SH-SY5Y (cell line): Measurements from ENCODE around the gene CD58.

Source experiments
- GATA2 ChIP-seq: IDR thresholded peaks from 2 replicates; pipeline ENCODE4 v1.6.1; 2011; ENCODE audit warnings: mild to moderate bottlenecking, low read depth, low read length
- GATA3 ChIP-seq: IDR thresholded peaks from 2 replicates; pipeline ENCODE4 v1.6.1; 2011; ENCODE audit warnings: low read depth, mild to moderate bottlenecking, low read length, moderate library complexity

CD58 gene

DNA sequence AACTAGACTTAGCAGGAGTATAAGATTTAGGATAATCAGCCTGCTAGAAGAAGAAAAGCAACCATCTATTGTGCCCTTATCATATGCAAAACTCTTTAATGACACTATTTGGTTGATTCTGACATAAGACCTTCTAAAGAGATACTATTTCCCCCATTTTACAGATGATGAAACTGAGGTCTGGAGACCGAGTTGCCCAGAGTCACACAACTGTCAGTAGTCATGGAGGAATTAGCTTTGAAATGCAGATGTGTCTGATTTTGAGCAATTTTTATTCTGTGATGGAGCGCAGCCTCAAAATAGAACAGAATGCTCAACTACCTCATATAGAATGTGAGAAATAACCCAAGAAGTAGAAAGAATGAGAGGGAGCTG lies 69.0 kb downstream of the CD58 start:
- TF ChIP-seq GATA2 (no peak), GATA3 (no peak)

GRCh38 chr1:116501125-116501869 lies 69.5 kb downstream of the CD58 start:
- no peak for TF ChIP-seq GATA3
- no peak for TF ChIP-seq GATA2

- TF ChIP-seq GATA2 (no peak), GATA3 (no peak)
These were observed 71.8 kb downstream of the CD58 start for GRCh38 chr1:116498789-116499628.

- TF ChIP-seq GATA3, result no peak
- no peak for TF ChIP-seq GATA2
These were observed 73.2 kb downstream of the CD58 start for GRCh38 chr1:116497656-116498055.

- TF ChIP-seq GATA2 (no peak), GATA3 (no peak)
These were observed 73.9 kb downstream of the CD58 start for GRCh38 chr1:116496898-116497297.

DNA sequence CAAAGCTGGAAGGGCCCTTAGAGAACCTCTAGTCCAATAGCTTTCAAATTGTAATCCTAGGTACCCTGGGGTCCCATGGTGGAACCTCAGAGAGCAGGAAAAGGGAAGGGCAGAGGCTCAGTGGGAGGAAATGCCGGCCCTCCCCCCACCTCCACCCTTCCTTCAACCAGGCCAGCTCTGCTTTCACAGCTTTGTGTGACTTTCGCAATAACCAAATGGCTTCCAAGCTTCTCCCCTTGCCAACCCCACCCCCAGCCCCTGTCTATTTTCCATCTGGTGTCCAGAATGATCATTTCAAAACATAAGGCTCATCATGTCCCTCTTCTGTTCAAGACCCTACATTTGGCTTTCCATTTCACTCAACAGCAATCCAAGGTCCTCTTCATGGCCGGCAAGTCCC lies 74.4 kb downstream of the CD58 start:
- TF ChIP-seq GATA2 (no peak), GATA3 (no peak)

GRCh38 chr1:116495535-116495934 lies 75.3 kb downstream of the CD58 start:
- TF ChIP-seq GATA2 (no peak), GATA3 (no peak)

GRCh38 chr1:116494745-116495144 lies 76.1 kb downstream of the CD58 start:
- no peak for TF ChIP-seq GATA2
- TF ChIP-seq GATA3, result no peak

DNA sequence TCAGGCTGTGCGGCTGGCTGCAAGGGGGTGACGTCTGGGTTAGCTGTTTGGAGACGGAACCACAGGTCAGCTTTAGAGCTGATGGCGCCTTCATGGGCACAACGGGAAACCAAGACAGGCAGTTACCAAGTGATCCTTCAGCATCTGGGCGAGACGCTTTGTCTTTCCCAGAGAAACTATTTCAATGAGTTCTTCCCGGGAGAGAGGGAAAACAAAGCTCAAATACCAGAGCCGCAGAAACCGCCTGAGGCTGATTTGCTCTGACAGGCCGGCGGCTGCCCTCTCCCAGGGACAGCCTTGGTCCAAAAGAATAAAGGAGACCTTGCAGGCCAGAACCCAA lies 76.5 kb downstream of the CD58 start:
- no peak for TF ChIP-seq GATA3
- no peak for TF ChIP-seq GATA2

DNA sequence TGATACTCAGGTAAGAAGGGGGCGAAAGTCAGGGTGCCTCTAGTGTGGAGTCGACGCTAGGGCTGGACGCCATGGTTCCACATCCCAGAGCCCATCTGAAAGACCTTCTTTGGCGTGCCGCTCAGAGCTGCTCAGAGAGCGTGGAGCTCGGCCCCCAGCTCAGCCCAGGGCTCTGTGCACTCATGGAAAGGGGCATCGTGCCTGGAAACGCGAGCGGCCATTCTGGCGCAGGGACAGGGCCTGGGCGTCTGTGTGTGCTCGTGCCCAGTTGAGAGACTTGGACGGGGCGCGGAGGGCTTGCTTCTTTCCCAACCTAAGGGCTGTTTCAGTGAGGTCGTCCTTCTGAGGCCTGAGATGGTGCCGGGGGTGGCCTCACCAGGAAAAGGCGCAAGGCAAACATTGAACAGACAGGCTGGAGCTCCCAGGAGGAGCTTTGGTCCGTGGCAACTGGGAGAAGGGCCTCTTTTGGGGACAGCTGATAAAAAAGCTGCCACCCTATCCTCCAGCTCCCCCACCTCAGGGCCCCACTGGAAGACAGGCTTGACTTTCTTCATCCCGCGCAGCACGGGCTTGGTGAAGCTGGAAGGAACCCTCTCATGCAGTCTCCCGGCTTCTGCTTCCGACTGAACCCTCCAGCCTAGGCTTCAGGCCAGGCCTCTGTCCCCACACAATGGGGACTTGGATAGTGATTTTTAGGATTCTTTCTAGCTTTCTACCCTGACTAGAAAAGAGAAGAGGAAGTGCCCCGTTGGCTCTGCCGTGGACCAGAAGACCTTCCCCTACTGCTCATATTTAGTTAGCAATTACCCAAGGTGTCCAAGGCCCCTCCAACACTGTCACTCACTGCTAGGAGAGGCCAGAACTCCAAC lies 77.1 kb downstream of the CD58 start:
- TF ChIP-seq GATA3 (no peak), GATA2 (no peak)

GRCh38 chr1:116493036-116493435 lies 77.8 kb downstream of the CD58 start:
- TF ChIP-seq GATA2 (no peak), GATA3 (no peak)

DNA sequence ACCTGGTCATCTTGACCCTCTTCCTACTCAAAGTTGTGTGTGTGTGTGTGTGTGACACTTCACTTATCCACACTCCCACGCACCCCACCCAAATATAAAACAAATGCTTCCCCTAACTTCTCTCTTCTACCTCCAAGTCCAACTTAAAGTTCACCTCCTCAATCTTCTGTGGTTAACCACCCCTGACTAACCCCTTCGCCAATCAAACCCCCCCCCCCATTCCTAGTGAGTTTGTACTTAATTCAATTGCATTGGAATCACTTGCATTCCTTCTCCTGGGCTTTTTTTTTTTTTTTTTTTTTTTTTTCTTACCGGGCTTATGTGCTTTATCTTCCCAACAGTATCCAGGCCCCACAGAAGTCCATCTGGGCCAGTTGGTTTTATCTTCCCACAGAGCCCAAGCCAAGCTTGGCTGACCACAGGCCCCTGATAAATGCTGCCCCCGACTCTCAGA lies 78.4 kb downstream of the CD58 start:
- no peak for TF ChIP-seq GATA2
- TF ChIP-seq GATA3, result no peak

GRCh38 chr1:116491700-116492357 lies 79.0 kb downstream of the CD58 start:
- TF ChIP-seq GATA2 (no peak), GATA3 (no peak)

DNA sequence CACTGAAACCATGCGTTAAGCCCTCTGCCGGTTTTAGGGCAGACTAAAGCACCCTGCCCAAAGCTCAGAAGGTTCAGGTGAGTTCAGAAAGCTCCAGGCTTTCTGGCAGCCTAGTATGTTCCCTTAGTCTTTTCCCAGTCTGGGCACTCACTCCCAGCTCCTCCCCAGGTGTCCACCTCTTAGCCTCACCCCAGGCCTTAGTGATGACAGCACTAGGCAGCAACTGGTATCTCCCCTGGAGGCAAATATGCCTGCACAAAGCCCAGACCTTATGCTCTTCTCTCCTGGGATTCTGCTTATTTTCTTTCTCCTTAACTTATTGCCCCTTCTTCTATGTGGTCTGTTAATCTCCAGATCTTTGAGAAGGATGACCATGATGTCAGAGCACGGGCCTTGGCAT lies 80.2 kb downstream of the CD58 start:
- TF ChIP-seq GATA3 (no peak), GATA2 (no peak)

DNA sequence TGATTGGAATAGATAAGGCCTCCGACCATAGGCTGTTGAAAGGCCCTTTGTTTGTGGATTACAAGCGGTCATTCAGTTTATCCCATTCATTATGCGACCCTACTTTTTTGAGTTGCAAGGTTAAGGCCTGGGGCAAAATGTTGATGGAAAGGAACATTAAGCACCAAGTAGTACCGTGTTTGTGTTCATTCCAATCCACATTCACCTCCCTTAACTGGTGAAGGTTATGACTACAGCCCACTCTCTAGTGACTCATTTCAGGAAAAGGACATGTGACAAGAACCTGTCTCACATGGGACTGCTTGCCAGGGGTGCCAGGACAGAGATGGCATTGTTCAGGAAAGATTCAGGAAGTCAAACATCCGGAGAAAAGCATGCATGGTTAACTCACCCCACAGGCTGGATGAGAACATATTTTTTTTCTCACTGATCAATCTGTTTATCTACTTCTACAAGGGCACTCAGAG lies 81.6 kb downstream of the CD58 start:
- TF ChIP-seq GATA3, result no peak
- no peak for TF ChIP-seq GATA2

GRCh38 chr1:116488071-116488470 lies 82.8 kb downstream of the CD58 start:
- TF ChIP-seq GATA2 (no peak), GATA3 (no peak)
